ENCODE results near the gene ARMC6. TPM values are rescaled to one million over a fixed set of nuclear protein-coding genes. Genes with fewer than 3 reads are reported as not detected.

Gene ARMC6
- total RNA-seq, 3 donors from 2014 or later (not counting 1 experiment from before 2014, with no cell fraction given) = 19.3 to 21.2 (median 21.0) TPM

- Mint-ChIP-seq H3K36me3 (no peaks in the 10 kb centered on the region), H3K27me3 (ENCODE audit: low read depth in 2 of 2) (no peaks in the 10 kb centered on the region), H3K9me3 (no peaks in the 10 kb centered on the region), H3K4me1 (peaks cover 21 to 22% of the 10 kb centered on the region in 2 donors), H3K4me3 (no peak overlapping the region), H3K27ac (no peak overlapping the region)
- H3K4me3 ChIP-seq (ENCODE audit: low read length) = no peak overlapping the region
- DNase-seq = no peak
- peaks cover 22% of the 10 kb centered on the region for H3K36me3 ChIP-seq (ENCODE audit: control insufficient read depth, insufficient read depth, low read length)
- TF ChIP-seq CTCF (IDR thresholded peaks at IDR 0.05) = no peak
- no peak for ATAC-seq
- no peak overlapping the region for H3K27ac ChIP-seq (ENCODE audit: low read length)
- H3K9me3 ChIP-seq (ENCODE audit: control insufficient read depth, insufficient read depth, low read length) = no peaks in the 10 kb centered on the region
- no peaks in the 10 kb centered on the region for H3K27me3 ChIP-seq (ENCODE audit: control insufficient read depth, insufficient read depth, low read length)
- 83% methylated on average over 3 of the region's 6 CpGs for WGBS (ENCODE audit: insufficient coverage)
- intact Hi-C loops (cut with micrococcal nuclease) = no loop called here
- peaks cover 25% of the 10 kb centered on the region for H3K4me1 ChIP-seq (ENCODE audit: control insufficient read depth, insufficient read depth, low read length)
These were observed 10.1 kb downstream of the ARMC6 start for GRCh38 chr19:19043481-19043880.

GRCh38 chr19:19043881-19044280, 10.5 kb downstream of the ARMC6 start:
- no peak overlapping the region for H3K27ac Mint-ChIP-seq
- ATAC-seq = no peak
- no peak for DNase-seq

GRCh38 chr19:19049406-19049805, 16.0 kb downstream of the ARMC6 start:
- H3K9me3 ChIP-seq (ENCODE audit: control insufficient read depth, insufficient read depth, low read length) = no peaks in the 10 kb centered on the region
- Mint-ChIP-seq H3K9me3 (no peaks in the 10 kb centered on the region), H3K4me1 (no peaks in the 10 kb centered on the region), H3K4me3 (no peak overlapping the region), H3K27ac (no peak overlapping the region), H3K36me3 (no peaks in the 10 kb centered on the region), H3K27me3 (ENCODE audit: low read depth in 2 of 2) (no peaks in the 10 kb centered on the region)
- intact Hi-C loops (cut with micrococcal nuclease) = no loop called here
- H3K27ac ChIP-seq (ENCODE audit: low read length) = no peak overlapping the region
- H3K4me1 ChIP-seq (ENCODE audit: control insufficient read depth, insufficient read depth, low read length) = no peaks in the 10 kb centered on the region
- WGBS (ENCODE audit: insufficient coverage) = 91% methylated on average over 1 of the region's 2 CpGs
- H3K27me3 ChIP-seq (ENCODE audit: control insufficient read depth, insufficient read depth, low read length) = no peaks in the 10 kb centered on the region
- ATAC-seq = no peak
- peaks cover 30% of the 10 kb centered on the region for H3K36me3 ChIP-seq (ENCODE audit: control insufficient read depth, insufficient read depth, low read length)
- no peak for DNase-seq
- TF ChIP-seq CTCF (IDR thresholded peaks at IDR 0.05) = no peak
- no peak overlapping the region for H3K4me3 ChIP-seq (ENCODE audit: low read length)

More at GRCh38 chr19:19043881-19044280, 10.5 kb downstream of the ARMC6 start:
- Mint-ChIP-seq H3K4me3 (no peak overlapping the region), H3K4me1 (peaks cover 21 to 22% of the 10 kb centered on the region in 2 donors), H3K9me3 (no peaks in the 10 kb centered on the region), H3K27me3 (ENCODE audit: low read depth in 2 of 2) (no peaks in the 10 kb centered on the region), H3K36me3 (no peaks in the 10 kb centered on the region)
- Histone ChIP-seq H3K4me1 (ENCODE audit: control insufficient read depth, insufficient read depth, low read length) (peaks cover 21% of the 10 kb centered on the region), H3K4me3 (ENCODE audit: low read length) (no peak overlapping the region), H3K36me3 (ENCODE audit: control insufficient read depth, insufficient read depth, low read length) (peaks cover 22% of the 10 kb centered on the region), H3K27me3 (ENCODE audit: control insufficient read depth, insufficient read depth, low read length) (no peaks in the 10 kb centered on the region), H3K9me3 (ENCODE audit: control insufficient read depth, insufficient read depth, low read length) (no peaks in the 10 kb centered on the region), H3K27ac (ENCODE audit: low read length) (no peak overlapping the region)
- intact Hi-C loops (cut with micrococcal nuclease) = no loop called here
- no peak for TF ChIP-seq CTCF (IDR thresholded peaks at IDR 0.05)
- WGBS (ENCODE audit: insufficient coverage) = 95% methylated on average over 6 of the region's 6 CpGs

DNA sequence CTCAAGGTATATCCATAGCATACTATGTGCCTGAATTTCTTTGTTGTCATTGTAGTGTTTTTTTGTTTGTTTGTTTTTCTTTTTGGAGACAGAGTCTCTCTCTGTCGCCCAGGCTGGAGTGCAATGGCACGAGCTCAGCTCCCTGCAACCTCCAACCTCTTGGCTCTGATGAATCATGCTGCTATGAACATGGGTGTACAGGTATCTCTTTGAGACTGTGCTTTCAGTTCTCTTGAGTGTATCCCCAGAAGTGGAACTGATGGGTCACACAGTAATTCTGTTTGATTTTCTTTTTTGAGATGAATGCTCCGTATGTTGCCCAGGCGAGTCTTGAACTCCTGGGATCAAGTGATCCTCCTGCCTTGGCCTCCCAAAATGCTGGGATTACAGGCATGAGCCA, 16.7 kb downstream of the ARMC6 start:
- WGBS (ENCODE audit: insufficient coverage) = 96% methylated on average over 4 of the region's 4 CpGs
- Histone ChIP-seq H3K9me3 (ENCODE audit: control insufficient read depth, insufficient read depth, low read length) (no peaks in the 10 kb centered on the region), H3K4me3 (ENCODE audit: low read length) (no peak overlapping the region), H3K36me3 (ENCODE audit: control insufficient read depth, insufficient read depth, low read length) (peaks cover 30% of the 10 kb centered on the region), H3K27ac (ENCODE audit: low read length) (no peak overlapping the region), H3K4me1 (ENCODE audit: control insufficient read depth, insufficient read depth, low read length) (no peaks in the 10 kb centered on the region), H3K27me3 (ENCODE audit: control insufficient read depth, insufficient read depth, low read length) (no peaks in the 10 kb centered on the region)
- no peak for ATAC-seq
- no peaks in the 10 kb centered on the region for H3K27me3 Mint-ChIP-seq (ENCODE audit: low read depth in 2 of 2)
- no peak overlapping the region for H3K27ac Mint-ChIP-seq
- no peak for DNase-seq
- intact Hi-C loops (cut with micrococcal nuclease) = no loop called here
- no peak overlapping the region for H3K4me3 Mint-ChIP-seq
- no peaks in the 10 kb centered on the region for H3K9me3 Mint-ChIP-seq
- no peak for TF ChIP-seq CTCF (IDR thresholded peaks at IDR 0.05)
- no peaks in the 10 kb centered on the region for H3K4me1 Mint-ChIP-seq
- no peaks in the 10 kb centered on the region for H3K36me3 Mint-ChIP-seq
